Right renal pelvis (tissue), 4 donors: Measurements from ENCODE around the gene TMEM175. TPM values are rescaled to one million over a fixed set of nuclear protein-coding genes. Genes with fewer than 3 reads are reported as not detected.

Source experiments
- DNase-seq, 4 donors: peaks; one replicate each; pipeline ENCODE4 v3.0.0-alpha.2; 2013; ENCODE audit warnings: low read depth in 4 of 4, low spot score in 3 of 4, missing footprints in 1 of 4
- polyA plus RNA-seq, 4 donors: library from polyadenylated mRNA; unstranded; fragments of 120-200 nt; gene quantifications; one replicate each; pipeline ENCODE4 v1.2.1, GENCODE V29; 2013; ENCODE audit not compliant: insufficient read length in 4 of 4

TMEM175 gene
- polyA plus RNA-seq, 4 donors = 21.6 to 26.8 (median 23.5) TPM

GRCh38 chr4:898123-898522 is 34.1 kb upstream of the TMEM175 start:
- DNase-seq = no peak

GRCh38 chr4:898869-899555 is 33.2 kb upstream of the TMEM175 start:
- DNase-seq = no peak

GRCh38 chr4:899556-899906 is 32.7 kb upstream of the TMEM175 start:
- DNase-seq = no peak

- no peak for DNase-seq
Measured at GRCh38 chr4:900073-900472, 32.2 kb upstream of the TMEM175 start.

- no peak for DNase-seq
Measured at GRCh38 chr4:900721-901120, 31.5 kb upstream of the TMEM175 start.

GRCh38 chr4:901192-901910 is 30.9 kb upstream of the TMEM175 start:
- DNase-seq = no peak

GRCh38 chr4:903066-904046 is 28.9 kb upstream of the TMEM175 start:
- no peak for DNase-seq

- no peak for DNase-seq
Measured at GRCh38 chr4:905485-906338, 26.5 kb upstream of the TMEM175 start.

GRCh38 chr4:906339-907102 is 25.7 kb upstream of the TMEM175 start:
- no peak for DNase-seq

- DNase-seq = no peak
Measured at GRCh38 chr4:907103-907400, 25.2 kb upstream of the TMEM175 start.

- no peak for DNase-seq
Measured at GRCh38 chr4:907691-908425, 24.4 kb upstream of the TMEM175 start.

- DNase-seq = no peak
Measured at GRCh38 chr4:909131-909571, 23.1 kb upstream of the TMEM175 start.

- DNase-seq = no peak
Measured at GRCh38 chr4:909821-910220, 22.4 kb upstream of the TMEM175 start.

GRCh38 chr4:910366-911091 is 21.7 kb upstream of the TMEM175 start:
- no peak for DNase-seq

GRCh38 chr4:911221-911751 is 21.0 kb upstream of the TMEM175 start:
- DNase-seq = no peak

- DNase-seq = no peak
Measured at GRCh38 chr4:911871-912490, 20.3 kb upstream of the TMEM175 start.

- no peak for DNase-seq
Measured at GRCh38 chr4:912548-913279, 19.5 kb upstream of the TMEM175 start.
